Mesendoderm (in vitro differentiated cells): Measurements from ENCODE around the gene TNNT3. TPM values are rescaled to one million over a fixed set of nuclear protein-coding genes. Genes with fewer than 3 reads are reported as not detected.

ENCODE experiments used
- DNase-seq: peaks from one replicate; pipeline ENCODE4 v3.0.0; 2013
- H2AK5ac ChIP-seq: 2 replicates; pipeline ENCODE4 v1.6.1; 2013; ENCODE audit warnings: low read length, inconsistent platforms
- H2BK120ac ChIP-seq: 2 replicates; pipeline ENCODE4 v1.6.1; 2013; ENCODE audit warnings: low read depth, mild to moderate bottlenecking, low read length, moderate library complexity, mixed read lengths
- H2BK15ac ChIP-seq: replicated peaks from 2 replicates; pipeline ENCODE4 v1.6.1; 2013; ENCODE audit warnings: low read depth, mild to moderate bottlenecking, moderate library complexity
- H2BK5ac ChIP-seq: 2 replicates; pipeline ENCODE4 v1.6.1; 2013; ENCODE audit warnings: low read length, inconsistent platforms
- H3K18ac ChIP-seq: 2 replicates; pipeline ENCODE4 v1.6.1; 2013; ENCODE audit warnings: mild to moderate bottlenecking, low read length, mixed read lengths
- H3K23ac ChIP-seq: one replicate; pipeline ENCODE4 v1.6.1; 2013; ENCODE audit warnings: low read length
- H3K27ac ChIP-seq: 2 replicates; pipeline ENCODE4 v1.5.1; 2013; ENCODE audit warnings: low read depth, mild to moderate bottlenecking, inconsistent platforms, low read length, moderate library complexity
- H3K27me3 ChIP-seq: 2 replicates; pipeline ENCODE4 v1.6.1; 2013; ENCODE audit warnings: low read length, control low read depth, mild to moderate bottlenecking, inconsistent platforms; ENCODE audit not compliant: insufficient read depth, poor library complexity
- H3K36me3 ChIP-seq: 2 replicates; pipeline ENCODE4 v1.6.1; 2013; ENCODE audit warnings: low read length, inconsistent platforms; ENCODE audit not compliant: control insufficient read depth, insufficient read depth
- H3K4ac ChIP-seq: one replicate; pipeline ENCODE4 v1.6.1; 2013; ENCODE audit warnings: low read depth, mild to moderate bottlenecking, low read length, moderate library complexity
- H3K4me1 ChIP-seq: 2 replicates; pipeline ENCODE4 v1.6.1; 2013; ENCODE audit warnings: low read depth, low read length, inconsistent platforms; ENCODE audit not compliant: control insufficient read depth
- H3K4me2 ChIP-seq: 2 replicates; pipeline ENCODE4 v1.6.1; 2013; ENCODE audit warnings: low read length
- H3K4me3 ChIP-seq: 2 replicates; pipeline ENCODE4 v1.5.1; 2013; ENCODE audit warnings: mild to moderate bottlenecking, low read length
- H3K56ac ChIP-seq: one replicate; pipeline ENCODE4 v1.6.1; 2013; ENCODE audit warnings: low read length
- H3K79me1 ChIP-seq: 2 replicates; pipeline ENCODE4 v1.6.1; 2013; ENCODE audit warnings: low read length, inconsistent platforms
- H3K79me2 ChIP-seq: 2 replicates; pipeline ENCODE4 v1.6.1; 2013; ENCODE audit warnings: mild to moderate bottlenecking, low read length; ENCODE audit not compliant: control insufficient read depth, insufficient read depth
- H3K9ac ChIP-seq: 2 replicates; pipeline ENCODE4 v1.6.1; 2013; ENCODE audit warnings: low read length, inconsistent platforms
- H4K5ac ChIP-seq: one replicate; pipeline ENCODE4 v1.6.1; 2013; ENCODE audit warnings: low read length
- H4K8ac ChIP-seq: one replicate; pipeline ENCODE4 v1.6.1; 2013; ENCODE audit warnings: low read depth, mild to moderate bottlenecking, control low read depth, low read length, moderate library complexity
- WGBS: extraction: QIAGEN DNeasy Blood & Tissue Kit; methylation state at CpG from one replicate; pipeline ENCODE4 v1.1.7; 2013; ENCODE audit warnings: low lambda C conversion rate, missing lambda C conversion rate; ENCODE audit not compliant: insufficient coverage; ENCODE audit errors: extremely low coverage; 5-methylcytosine and 5-hydroxymethylcytosine counted together
- polyA plus RNA-seq, 2 experiments: library from polyadenylated mRNA; stranded (reverse); fragments of 200-250 nt; gene quantifications; one replicate each; pipeline ENCODE4 v1.2.3, GENCODE V29; 2013

TNNT3 gene
- not detected for polyA plus RNA-seq (2013, experiment 1 of 2)
- not detected for polyA plus RNA-seq (2013, experiment 2 of 2)

- Histone ChIP-seq H2BK15ac (no peak within 1 kb of the TSS), H3K4me1 (no peaks in the 10 kb centered on the region), H2BK5ac (no peak within 1 kb of the TSS), H3K36me3 (no peaks in the 10 kb centered on the region), H3K27ac (no peak within 1 kb of the TSS), H2AK5ac (no peak within 1 kb of the TSS), H3K79me1 (no peaks in the 10 kb centered on the region), H3K9ac (no peak within 1 kb of the TSS), H3K56ac (no peak within 1 kb of the TSS), H3K23ac (no peak within 1 kb of the TSS), H3K4me3 (no peak within 1 kb of the TSS), H4K5ac (no peak within 1 kb of the TSS), H3K27me3 (no peaks in the 10 kb centered on the region), H3K4me2 (no peak within 1 kb of the TSS), H3K4ac (no peak within 1 kb of the TSS), H2BK120ac (no peak within 1 kb of the TSS), H3K79me2 (no peaks in the 10 kb centered on the region), H3K18ac (no peak within 1 kb of the TSS), H4K8ac (no peak within 1 kb of the TSS)
- no peak for DNase-seq
- WGBS = no CpG with 5 or more reads among the region's 31 CpGs
These were observed at the start of gene TNNT3 for GRCh38 chr11:1919391-1920127. Gene TNNT3, plus strand, starts transcription at chr11:1919703. Its CDS starts 3,172 bp downstream, at chr11:1922875.

- H3K79me1 ChIP-seq = no peaks in the 10 kb centered on the region
- H2BK15ac ChIP-seq = no peak overlapping the region
- H3K4me1 ChIP-seq = no peaks in the 10 kb centered on the region
- H3K4me3 ChIP-seq = no peak overlapping the region
- DNase-seq = no peak
- no peak overlapping the region for H4K8ac ChIP-seq
- no peak overlapping the region for H3K18ac ChIP-seq
- no peak overlapping the region for H3K9ac ChIP-seq
- no CpG with 5 or more reads among the region's 12 CpGs for WGBS
- H2BK120ac ChIP-seq = no peak overlapping the region
- no peak overlapping the region for H2AK5ac ChIP-seq
- no peak overlapping the region for H3K4me2 ChIP-seq
- H4K5ac ChIP-seq = no peak overlapping the region
- H3K4ac ChIP-seq = no peak overlapping the region
- H3K27ac ChIP-seq = no peak overlapping the region
- no peak overlapping the region for H2BK5ac ChIP-seq
- no peak overlapping the region for H3K23ac ChIP-seq
- no peak overlapping the region for H3K56ac ChIP-seq
- no peaks in the 10 kb centered on the region for H3K27me3 ChIP-seq
- H3K36me3 ChIP-seq = no peaks in the 10 kb centered on the region
- H3K79me2 ChIP-seq = no peaks in the 10 kb centered on the region
These were observed 49.2 kb upstream of the TNNT3 start for GRCh38 chr11:1870326-1870696.

- no peak overlapping the region for H4K5ac ChIP-seq
These were observed 48.6 kb upstream of the TNNT3 start for GRCh38 chr11:1870721-1871466.

GRCh38 chr11:1871531-1871930 is 48.0 kb upstream of the TNNT3 start:
- Histone ChIP-seq H3K4me1 (no peaks in the 10 kb centered on the region), H3K9ac (no peak overlapping the region), H3K79me2 (no peaks in the 10 kb centered on the region), H2BK15ac (no peak overlapping the region), H3K18ac (no peak overlapping the region), H3K79me1 (no peaks in the 10 kb centered on the region), H4K5ac (no peak overlapping the region), H4K8ac (no peak overlapping the region), H3K36me3 (no peaks in the 10 kb centered on the region), H3K4me2 (no peak overlapping the region), H2BK120ac (no peak overlapping the region), H3K27me3 (no peaks in the 10 kb centered on the region), H3K4me3 (no peak overlapping the region), H3K56ac (no peak overlapping the region), H3K4ac (no peak overlapping the region), H2AK5ac (no peak overlapping the region), H3K27ac (no peak overlapping the region), H3K23ac (no peak overlapping the region), H2BK5ac (no peak overlapping the region)
- no peak for DNase-seq
- WGBS = no CpG with 5 or more reads among the region's 15 CpGs

More at GRCh38 chr11:1870721-1871466, 48.6 kb upstream of the TNNT3 start:
- no peak overlapping the region for H3K4me3 ChIP-seq
- H3K79me2 ChIP-seq = no peaks in the 10 kb centered on the region
- H3K9ac ChIP-seq = no peak overlapping the region
- no peak overlapping the region for H3K4ac ChIP-seq
- no peaks in the 10 kb centered on the region for H3K79me1 ChIP-seq
- DNase-seq = no peak
- no peak overlapping the region for H3K18ac ChIP-seq
- no peak overlapping the region for H3K4me2 ChIP-seq
- no peak overlapping the region for H2AK5ac ChIP-seq
- no peak overlapping the region for H3K27ac ChIP-seq
- no CpG with 5 or more reads among the region's 50 CpGs for WGBS
- H2BK15ac ChIP-seq = no peak overlapping the region
- no peak overlapping the region for H4K8ac ChIP-seq
- no peak overlapping the region for H2BK120ac ChIP-seq
- no peaks in the 10 kb centered on the region for H3K4me1 ChIP-seq
- H3K27me3 ChIP-seq = no peaks in the 10 kb centered on the region
- no peaks in the 10 kb centered on the region for H3K36me3 ChIP-seq
- H3K56ac ChIP-seq = no peak overlapping the region
- H3K23ac ChIP-seq = no peak overlapping the region
- H2BK5ac ChIP-seq = no peak overlapping the region

DNA sequence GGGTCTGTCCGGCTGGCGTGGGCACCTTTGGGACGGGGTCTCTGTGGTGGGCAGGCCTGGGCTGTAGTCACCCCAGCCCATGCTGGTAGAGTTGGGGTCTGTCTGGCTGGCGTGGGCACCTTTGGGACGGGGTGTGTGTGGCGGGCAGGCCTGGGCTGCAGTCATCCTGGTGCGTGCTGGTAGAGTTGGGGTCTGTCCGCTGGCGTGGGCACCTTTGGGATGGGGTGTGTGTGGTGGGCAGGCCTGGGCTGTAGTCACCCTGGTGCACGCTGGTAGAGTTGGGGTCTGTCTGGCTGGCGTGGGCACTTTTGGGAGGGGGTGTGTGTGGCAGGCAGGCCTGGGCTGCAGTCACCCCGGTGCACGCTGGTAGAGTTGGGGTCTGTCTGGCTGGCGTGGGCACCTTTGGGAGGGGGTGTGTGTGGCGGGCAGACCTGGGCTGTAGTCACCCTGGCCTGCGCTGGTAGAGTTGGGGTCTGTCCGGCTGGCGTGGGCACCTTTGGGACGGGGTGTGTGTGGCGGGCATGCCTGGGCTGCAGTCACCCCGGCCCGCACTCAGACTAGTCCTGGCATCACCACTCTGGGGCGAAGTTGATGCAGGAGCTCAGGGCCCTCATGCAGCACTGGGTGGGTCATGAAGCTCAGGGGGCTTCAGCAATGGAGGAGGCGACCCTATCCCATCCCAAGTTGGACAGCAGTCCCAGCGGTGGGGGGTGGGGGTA is 47.1 kb upstream of the TNNT3 start:
- H4K8ac ChIP-seq = no peak overlapping the region
- H2BK120ac ChIP-seq = no peak overlapping the region
- H3K27me3 ChIP-seq = no peaks in the 10 kb centered on the region
- no peak overlapping the region for H3K9ac ChIP-seq
- H3K79me2 ChIP-seq = no peaks in the 10 kb centered on the region
- H3K4me2 ChIP-seq = no peak overlapping the region
- H2BK15ac ChIP-seq = no peak overlapping the region
- H2BK5ac ChIP-seq = no peak overlapping the region
- H3K27ac ChIP-seq = no peak overlapping the region
- no peak overlapping the region for H3K18ac ChIP-seq
- no peaks in the 10 kb centered on the region for H3K36me3 ChIP-seq
- no peaks in the 10 kb centered on the region for H3K79me1 ChIP-seq
- no peak overlapping the region for H3K4ac ChIP-seq
- H3K56ac ChIP-seq = no peak overlapping the region
- no CpG with 5 or more reads among the region's 25 CpGs for WGBS
- no peak overlapping the region for H4K5ac ChIP-seq
- no peak overlapping the region for H3K4me3 ChIP-seq
- H3K4me1 ChIP-seq = no peaks in the 10 kb centered on the region
- no peak overlapping the region for H3K23ac ChIP-seq
- no peak overlapping the region for H2AK5ac ChIP-seq
- no peak for DNase-seq
